Effector CD4-positive, alpha-beta T cell (primary cell): ENCODE measurements around the gene SLC11A2.
"Not testable (repeated sequence)": the region's sequence is repeated elsewhere in the genome, so short reads cannot be mapped to it uniquely, and the experiment has no call there.

Experiments
- DNase-seq: peaks from one replicate; pipeline ENCODE4 v3.0.0-alpha.2; 2020

The SLC11A2 gene

DNA sequence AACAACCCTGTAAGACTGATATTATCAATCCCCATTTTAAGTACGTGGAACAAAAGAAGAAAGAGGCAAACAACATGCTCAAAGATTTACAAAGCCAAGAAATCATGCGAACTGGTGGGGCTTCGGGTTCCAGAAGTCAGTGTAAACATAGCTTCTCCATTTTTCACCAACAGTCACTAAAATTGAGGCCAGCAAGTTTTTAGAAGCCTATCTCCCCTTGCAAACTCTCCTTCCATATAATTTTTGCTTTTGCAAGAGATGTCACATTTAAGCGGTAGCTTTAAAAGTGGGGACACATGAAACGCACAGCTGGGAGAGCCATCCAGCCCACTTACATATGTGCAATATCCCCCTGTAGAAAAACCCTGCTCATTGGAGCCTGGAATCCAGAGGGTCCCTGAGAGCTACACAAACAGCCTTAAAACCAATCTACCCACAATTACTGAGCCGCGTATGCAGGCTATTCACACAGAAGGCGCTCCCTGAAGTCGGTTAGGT is 797 bp downstream of the SLC11A2 start:
- DNase-seq = no peak

DNA sequence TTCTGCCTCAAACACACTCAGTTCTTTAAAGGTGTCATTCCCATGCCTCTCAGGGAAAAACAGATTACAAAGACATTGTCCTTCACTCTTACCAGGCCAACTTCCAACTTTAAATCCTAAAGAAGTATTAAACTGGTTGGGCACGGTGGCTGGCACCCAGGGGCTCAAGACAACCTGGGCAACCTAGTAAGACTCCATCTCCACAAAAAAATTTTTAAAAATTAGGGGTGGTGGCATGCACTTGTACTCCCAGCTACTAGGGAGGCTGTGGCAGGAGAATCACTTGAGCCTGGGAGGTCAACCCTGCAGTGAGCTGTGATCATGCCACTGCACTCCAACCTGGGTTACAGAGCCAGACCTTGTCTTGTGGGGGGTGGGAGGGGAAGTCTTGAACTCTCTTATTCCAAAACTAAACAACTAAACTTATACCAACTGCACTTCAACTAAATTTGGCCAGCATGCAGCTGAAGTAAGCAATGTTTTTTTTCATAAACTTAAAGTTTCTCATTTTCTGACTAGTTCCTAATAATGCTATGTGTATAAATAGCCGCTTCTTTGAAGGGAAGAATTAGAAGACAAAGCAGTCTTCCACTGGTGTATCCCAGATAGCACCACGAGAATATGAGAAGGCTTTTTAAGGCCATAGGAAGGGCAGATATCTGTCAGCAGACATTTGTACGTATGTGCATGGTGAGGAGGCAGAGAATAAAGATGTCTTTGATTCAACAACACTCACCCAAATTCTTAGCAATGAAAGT is 2.4 kb downstream of the SLC11A2 start:
- no peak for DNase-seq

DNA sequence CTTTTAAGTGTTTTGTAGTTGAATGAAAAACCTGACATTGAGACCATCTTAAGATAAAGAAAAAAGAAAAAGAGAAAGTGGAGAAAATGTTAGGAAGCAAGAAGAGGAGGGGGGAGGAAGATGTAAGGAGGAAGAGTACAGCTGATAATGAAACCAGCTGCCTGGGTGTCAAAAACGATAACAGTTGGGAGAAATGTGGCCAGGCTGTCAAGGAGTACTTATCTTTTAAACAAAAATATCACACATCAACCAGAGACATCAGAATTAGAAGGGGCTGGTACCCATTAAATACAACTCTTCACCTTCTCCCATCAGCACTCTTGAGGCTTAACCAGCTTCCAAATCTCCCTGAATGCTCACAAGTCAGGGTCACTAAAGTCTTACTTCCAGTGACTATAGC is 4.5 kb downstream of the SLC11A2 start:
- no peak for DNase-seq

DNA sequence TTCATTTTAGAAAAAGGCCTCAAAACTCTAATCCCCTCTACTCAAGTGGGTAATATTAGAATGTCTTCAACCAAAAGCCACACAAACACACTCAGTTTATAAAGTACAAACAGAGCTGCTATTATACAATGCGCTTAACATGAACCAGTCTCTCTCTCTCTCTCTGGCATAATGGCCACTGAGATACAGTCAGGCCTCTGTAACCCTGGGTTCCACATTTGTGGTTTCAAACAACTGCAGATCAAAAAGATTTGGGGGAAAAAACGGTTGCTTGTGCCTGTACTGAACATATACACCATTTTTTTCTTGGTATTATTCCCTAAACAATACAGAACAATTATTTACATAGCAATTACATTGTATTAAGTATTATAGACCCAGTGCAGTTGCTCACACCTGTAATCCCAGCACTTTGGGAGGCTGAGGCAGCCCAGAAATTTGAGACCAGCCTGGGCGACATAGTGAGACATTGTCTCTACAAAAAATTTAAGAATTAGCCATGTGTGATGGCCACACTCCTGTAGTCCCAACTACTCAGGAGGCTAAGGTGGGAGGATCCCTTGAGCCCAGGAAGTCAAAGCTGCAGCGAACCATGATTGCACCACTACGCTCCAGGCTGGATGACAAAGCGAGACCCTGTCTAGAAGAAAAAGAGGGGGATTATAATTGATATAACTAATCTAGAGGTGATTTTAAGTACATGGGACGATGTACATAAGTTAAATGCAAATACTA is 5.6 kb downstream of the SLC11A2 start:
- DNase-seq = no peak

DNA sequence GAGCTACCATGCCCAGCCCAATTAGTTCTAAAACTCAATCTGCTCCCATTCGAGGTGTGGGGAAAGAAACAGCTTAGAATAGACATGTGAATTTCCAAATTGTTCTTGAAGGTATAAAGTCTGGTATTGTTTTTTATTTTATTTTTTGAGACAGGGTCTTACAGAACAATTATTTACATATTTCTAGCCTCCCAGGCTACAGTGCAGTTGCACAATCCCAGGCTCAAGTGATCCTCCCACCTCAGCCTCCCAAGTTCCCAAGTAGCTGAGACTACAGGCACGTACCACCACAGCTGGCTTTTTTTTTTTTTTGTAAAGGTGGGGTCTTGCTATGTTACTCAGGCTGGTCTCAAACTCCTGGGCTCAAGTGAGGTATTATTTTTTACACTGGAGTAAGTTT is 6.3 kb downstream of the SLC11A2 start:
- DNase-seq = no peak

DNA sequence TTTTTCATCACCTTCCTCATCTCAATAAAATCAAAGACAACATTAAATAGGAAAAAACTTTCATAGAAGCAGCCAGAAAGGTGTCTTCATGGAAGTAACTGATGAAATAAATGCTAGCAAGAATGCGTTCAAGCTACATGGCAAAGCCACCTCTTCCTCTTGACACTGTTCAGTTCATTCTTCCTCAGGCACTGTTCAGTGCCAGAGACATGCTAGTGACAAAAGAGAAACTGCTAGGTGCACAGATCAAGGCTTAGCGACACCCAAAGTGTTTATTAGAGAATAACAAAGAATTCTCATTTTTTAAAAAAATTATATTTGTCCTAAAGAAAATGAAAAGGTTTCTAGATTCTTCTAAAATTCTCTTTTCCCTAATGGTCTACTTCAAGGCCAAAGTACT is 7.2 kb downstream of the SLC11A2 start:
- DNase-seq = no peak

DNA sequence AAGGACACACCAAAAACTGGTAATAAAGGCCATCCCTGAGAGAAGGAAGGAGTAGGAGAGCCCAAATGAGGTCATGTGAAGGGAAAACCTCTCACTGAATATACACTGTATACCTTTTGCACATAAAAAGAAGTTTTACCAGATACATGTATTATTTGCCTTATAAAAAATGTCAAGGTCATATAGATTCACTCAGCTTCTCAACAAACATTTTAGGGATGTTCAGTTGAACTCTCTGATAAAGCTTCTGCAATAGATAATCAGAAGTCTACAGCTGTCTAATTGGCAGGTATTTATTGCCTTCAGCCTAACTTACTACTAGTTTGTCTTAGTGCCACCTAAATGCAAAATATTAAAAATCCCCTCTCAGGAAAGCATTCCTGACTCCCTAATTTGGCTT is 8.7 kb downstream of the SLC11A2 start:
- no peak for DNase-seq

DNA sequence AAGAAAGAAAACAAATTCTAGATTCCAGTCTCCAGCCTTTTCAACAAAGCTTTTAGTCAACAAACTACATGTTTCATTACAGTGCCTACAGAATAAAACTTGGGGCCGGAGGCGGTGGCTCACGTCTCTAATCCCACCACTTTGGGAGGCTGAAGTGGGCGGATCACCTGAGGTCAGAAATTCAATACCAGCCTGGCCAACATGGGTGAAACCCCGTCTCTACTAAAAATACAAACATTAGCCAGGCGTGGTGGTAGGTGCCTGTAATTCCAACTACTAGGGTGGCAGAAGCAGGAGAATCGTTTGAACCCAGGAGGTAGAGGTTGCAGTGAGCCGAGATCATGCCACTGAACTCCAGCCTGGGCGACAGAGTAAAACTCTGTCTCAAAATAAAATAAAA is 11.7 kb downstream of the SLC11A2 start:
- not testable (repeated sequence) for DNase-seq

DNA sequence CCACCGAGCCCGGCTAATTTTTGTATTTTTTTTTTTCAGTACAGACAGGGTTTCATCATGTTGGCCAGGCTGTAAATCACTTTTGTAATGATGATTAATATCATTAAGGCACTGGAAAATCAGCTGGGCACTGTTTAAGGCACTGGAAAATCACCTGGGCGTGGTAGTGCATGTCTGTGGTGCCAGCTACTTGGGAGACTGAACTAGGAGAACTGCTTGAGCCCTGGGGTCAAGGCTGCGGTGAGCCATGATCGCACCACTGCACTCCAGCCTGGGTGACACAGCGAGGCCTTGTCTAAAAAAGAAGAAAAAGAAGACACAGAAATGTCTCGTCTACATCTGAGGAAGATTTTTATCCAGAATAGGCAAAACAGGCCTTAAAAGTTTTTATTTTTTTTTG is 12.7 kb downstream of the SLC11A2 start:
- DNase-seq = no peak

DNA sequence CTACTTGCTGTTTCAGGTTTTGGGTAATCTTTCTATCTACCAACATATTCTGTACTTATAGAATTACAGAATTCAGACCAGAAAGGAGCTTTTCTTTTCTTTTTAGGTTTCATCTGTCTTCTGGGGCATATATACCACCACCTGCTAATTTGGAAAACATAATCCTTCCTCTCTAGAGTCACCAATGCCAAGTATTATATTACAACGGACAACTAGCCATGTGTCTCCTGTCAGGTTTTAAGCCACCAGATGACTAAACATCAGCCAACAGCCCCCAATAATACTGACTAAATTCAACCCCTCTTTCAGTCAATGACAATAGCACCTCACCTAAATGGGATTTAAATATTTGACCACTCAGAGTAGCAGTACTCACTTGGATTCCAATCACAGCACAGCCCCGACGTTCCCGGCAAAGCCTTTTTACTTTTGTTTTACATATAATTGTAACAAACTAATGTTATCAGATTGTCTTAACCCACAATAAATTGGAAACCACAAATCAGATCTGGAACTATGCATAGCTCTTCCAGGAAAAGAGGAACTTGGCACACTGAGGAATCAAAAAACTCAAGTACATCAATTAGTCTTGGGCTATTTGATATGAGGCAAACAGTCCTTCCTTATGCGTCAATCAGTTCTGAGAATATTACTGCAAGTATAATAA is 13.5 kb downstream of the SLC11A2 start:
- no peak for DNase-seq

DNA sequence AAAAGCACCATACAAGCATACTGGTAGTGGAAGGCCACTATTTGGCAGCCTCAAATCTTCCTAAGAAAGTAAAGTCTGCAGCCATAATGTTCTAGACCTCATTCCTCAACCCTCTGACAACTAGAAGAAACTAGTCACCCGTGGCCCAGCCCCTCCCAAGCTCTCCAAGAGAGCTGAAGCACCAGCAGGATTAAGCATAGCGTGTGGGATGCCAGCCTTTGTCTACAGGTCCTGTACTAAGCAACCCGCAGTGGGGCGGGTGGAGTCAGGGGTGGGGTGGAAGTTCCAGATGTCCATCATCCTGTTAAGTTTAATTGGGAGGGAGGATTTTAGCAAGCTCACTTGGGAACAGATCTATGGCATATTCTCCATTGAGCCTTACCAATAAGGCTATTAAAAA is 14.2 kb downstream of the SLC11A2 start:
- no peak for DNase-seq

DNA sequence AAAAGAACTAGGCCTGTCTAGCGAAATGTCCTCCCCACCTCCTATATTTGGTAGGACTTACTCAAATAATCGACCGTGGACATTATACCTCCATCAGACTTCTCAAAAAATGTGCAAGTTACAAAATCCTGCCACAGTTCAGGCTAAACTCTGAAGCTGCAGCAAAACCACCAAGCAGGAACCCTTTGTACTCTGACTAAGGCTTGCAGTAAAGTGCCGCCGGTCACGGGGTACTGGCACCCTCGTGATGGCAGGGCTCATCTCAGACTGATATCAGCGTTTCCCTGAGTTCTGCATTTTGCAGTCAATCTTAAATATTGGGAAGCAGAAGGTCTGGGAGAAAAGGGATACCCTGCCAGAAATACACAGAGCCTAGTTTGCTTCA is 17.1 kb downstream of the SLC11A2 start:
- DNase-seq = peak; percentile 38

DNA sequence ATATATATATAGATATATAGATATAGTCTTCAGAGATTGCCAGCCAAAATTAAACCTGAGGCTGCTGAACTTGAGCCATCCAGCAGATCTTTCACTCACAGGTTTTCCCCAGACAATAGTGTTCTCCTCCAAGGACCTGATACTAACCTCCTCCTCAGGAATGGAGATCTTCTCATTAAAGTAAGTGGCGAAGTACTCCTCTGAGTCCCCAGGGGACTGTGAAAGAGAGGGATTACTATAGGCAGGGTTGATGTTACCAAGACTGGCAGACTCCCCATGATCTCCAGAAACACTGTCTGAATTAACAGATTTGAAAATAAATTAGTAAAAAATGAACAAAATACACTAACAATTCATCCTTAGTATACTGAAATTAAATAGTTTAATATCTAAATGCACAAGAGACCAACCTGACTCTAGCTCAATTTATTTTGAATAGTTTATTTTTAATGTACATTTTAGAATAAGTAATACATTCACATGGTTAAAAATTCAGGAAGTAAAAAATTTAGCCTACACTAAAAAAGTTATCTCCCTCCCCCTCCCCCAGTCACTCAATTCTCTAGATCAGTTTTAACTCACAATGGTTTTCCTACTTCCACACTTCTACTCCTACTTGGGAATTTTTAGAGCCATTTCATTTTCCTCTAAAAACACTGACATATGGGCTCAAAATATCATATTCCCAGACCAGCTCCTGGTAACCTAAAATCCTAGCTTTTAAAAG is 17.7 kb downstream of the SLC11A2 start:
- no peak for DNase-seq

DNA sequence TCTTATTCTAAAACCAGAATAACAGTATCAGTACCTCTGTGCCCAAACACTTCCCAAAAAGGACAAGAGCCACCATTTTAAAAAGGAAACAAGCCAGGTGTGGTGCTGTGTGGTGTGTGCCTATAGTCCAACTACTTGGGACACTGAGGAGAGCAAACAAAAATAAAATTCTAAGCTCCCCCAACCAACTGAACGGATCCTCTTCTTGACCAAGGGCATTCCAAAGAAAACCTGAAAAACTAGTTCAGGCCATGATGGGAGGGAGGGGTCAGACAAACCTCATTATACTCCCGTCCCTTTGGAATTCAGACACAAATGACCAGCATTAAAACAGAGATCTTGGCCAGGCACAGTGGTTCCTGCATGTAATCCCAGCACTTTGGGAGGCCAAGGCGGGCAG is 20.5 kb downstream of the SLC11A2 start:
- DNase-seq = no peak

DNA sequence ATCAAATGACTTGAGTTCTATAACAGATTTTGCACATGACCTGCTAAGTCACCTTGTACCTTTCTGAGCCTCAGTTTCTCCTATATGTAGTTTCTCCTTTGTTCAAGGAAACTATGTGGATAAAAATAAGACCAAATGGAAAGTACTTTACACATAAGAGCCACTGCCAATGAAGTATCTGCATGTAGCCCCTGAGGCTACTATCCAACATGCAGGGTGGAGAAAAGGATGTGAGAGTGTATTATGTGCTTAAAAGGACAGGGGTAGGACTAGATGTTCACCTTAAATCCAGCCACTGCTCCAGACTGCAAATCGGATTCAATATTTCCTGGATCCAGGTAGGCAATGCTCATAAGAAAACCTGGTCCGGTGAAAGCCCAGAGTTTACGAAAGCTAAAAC is 21.2 kb downstream of the SLC11A2 start:
- DNase-seq = no peak

DNA sequence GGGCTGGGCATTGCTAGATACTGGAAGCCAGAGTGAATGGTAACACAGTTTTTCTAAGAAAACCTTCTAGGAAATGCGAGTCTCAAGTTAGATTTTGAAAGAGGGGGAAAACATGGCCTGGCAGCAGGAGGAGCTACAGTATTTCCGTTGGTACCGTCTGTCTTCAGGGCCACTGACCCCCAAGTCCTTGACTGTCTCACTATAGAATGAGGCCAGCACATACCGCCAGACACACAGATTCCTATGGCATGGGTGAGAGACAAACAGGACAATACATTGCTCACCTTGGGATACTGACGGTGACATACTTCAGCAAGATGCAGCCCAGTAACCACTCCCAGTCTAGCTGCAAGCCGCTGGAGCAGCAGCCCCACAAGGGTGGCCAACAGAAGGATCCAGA is 21.7 kb downstream of the SLC11A2 start:
- DNase-seq = no peak

DNA sequence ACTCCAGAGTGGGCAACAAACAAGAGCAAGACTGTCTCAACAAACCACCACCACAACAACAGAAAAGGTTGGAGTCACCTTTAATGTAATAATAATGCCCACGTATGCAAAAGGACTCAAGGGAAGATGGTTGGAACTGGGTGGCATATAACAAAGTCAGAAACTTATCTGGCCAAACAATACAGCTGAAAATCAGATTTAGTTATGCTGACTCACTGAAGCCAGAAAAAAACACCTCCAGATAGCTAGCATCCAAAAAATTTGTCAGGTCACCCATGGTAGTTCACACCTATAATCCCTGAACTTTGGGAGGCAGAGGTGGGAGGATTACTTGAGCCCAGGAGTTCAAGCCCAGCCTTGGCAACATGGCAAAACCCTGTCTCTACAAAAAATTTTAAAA is 24.4 kb downstream of the SLC11A2 start:
- no peak for DNase-seq

DNA sequence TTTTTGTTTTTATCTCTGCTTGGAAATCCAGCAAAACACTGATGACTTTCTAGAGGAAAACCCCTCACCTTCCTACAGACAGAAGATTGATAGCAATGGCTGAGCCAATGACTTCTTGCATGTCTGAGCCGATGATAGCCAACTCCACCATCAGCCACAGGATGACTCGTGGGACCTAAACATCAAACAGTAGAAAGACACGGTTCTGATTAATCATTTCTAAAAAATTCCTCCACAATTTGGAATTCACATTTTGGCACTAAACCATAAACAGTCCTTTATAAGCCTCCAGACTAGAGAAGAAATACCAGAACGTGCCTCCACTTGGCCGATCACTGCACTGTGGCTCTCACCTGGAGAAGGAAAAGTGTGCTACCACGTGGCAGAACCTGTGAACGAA is 25.9 kb downstream of the SLC11A2 start:
- DNase-seq = no peak

DNA sequence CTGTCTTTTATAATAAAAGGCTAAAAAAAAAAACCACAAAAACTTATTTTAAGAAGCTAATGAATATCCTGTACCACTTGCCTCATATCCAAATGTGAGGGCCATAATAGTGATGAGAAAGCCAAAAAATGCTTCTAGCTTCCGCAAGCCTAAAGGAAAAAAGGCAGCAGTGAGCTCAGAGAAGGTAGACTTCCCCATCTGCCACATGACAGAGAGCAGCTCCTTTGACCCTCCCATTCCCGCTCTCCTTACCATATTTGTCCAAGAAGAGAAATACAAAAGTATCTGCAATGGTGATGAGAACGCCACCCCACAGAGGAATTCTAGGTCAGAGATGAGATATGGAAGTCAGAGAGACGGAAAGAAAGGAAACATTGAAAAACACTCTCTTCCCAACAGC is 27.1 kb downstream of the SLC11A2 start:
- DNase-seq = no peak

DNA sequence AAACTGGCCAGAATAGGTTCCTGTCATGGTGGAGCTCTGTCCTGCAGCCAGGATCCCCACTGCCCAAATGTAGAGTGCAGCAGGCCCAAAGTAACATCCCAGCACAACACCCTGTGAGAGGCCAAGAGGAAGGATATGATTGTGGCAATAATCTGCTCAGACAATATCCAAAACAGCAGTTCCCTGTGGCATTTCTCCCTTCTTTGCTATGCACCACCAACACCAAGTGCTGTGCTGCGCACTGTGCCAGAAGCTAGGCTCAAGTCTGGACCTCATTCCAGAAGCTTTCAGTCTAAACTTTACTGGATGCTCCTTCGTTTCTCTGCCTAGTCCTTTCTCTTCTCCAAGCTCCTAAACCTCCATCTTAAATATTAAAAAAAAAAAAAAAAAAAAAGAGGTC is 33.4 kb downstream of the SLC11A2 start:
- no peak for DNase-seq

DNA sequence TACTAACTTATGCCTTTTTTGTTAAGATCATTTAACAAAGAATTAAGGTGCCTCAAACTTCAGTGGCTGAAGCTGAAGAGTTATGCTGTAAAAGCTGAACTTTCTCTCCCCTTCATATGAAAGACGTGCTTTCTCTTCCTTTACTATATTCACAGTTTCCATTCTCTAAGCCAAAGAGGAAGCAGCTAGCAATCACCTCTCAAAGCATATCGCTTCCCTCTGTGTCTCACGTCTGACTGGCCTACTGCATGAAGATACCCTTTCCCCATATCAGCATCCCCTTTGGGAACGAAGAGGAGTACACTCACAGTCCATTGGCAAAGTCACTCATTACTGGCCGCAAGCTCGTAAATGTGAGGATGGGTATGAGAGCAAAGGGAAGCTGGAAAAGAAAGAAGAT is 34.9 kb downstream of the SLC11A2 start:
- no peak for DNase-seq

DNA sequence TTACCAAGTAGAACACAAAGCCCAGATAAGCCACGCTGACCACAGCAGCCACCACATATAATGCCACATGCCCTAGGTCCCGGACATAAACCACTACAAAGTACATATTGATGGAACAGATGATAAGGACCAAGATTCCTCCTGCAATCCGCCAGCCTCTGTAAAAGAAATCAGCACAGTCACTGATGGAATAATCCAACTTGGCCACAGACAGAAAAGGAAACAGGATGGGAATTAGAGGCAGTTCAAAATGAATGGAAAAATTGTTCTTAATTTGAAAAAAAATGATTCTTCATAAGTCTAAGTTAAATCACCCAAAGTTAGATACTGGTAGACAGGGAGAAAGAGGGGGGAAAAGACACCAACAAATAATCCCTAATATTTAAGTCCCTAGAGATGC is 35.4 kb downstream of the SLC11A2 start:
- no peak for DNase-seq

DNA sequence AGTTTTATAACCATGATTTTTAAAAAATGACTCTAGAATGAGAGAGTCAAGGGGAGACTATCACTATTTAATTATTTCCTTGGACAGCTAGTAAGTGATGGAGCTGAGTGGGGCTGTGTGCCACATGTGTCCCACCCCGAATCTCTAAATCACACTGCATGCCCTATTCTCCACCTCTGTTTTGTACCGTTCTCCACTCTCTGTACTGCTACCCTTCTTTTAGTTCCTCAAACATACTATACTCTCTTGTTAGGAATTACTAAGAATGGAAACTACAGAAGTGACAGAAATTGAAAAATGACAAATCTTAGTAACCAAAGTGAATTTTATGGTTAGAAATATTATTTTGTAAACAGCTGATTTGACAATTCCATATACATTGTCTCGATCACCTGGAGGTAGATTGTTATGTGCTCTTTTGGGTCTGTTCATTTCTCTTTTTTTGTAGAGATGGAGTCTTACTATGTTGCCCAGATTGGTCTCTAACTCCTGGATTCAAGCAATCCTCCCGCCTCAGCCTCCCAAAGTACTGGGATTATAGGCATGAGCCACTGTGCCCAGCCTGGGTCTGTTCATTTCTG is 35.9 kb downstream of the SLC11A2 start:
- DNase-seq = no peak
